ENCODE measurements around the gene PAFAH1B2. TPM values are rescaled to one million over a fixed set of nuclear protein-coding genes. Genes with fewer than 3 reads are reported as not detected.

Gene PAFAH1B2
- total RNA-seq, 1 donor = 151 TPM

GRCh38 chr11:117189941-117190544 lies 46.0 kb downstream of the PAFAH1B2 start:
- peaks cover 71% of the 10 kb centered on the region for H3K36me3 ChIP-seq (ENCODE audit: insufficient read depth, low read length)
- no peak for TF ChIP-seq CTCF (IDR thresholded peaks at IDR 0.05; ENCODE audit: extremely low read depth, low read depth, low read length)
- no peak overlapping the region for H3K4me2 ChIP-seq (ENCODE audit: insufficient read depth, low read length)
- no peaks in the 10 kb centered on the region for H3K9me3 ChIP-seq (ENCODE audit: low read depth, low read length)
- H4K20me1 ChIP-seq (ENCODE audit: insufficient read depth, low read length) = peaks cover 4% of the 10 kb centered on the region
- no peaks in the 10 kb centered on the region for H3K79me2 ChIP-seq (ENCODE audit: insufficient read depth, low read length)
- peak; percentile 44 for DNase-seq (ENCODE audit: insufficient read length, low spot score, missing footprints)
- no peaks in the 10 kb centered on the region for H3K27me3 ChIP-seq (ENCODE audit: insufficient read depth, low read length)
- H3K4me3 ChIP-seq (ENCODE audit: insufficient read depth, low read length) = no peak overlapping the region
- no peaks in the 10 kb centered on the region for H3K4me1 ChIP-seq (ENCODE audit: insufficient read depth, low read length)
- H3K27ac ChIP-seq (ENCODE audit: low read depth, low read length) = no peak overlapping the region
- no peak overlapping the region for H2AFZ ChIP-seq (ENCODE audit: low read length)

GRCh38 chr11:117191680-117192400 lies 47.8 kb downstream of the PAFAH1B2 start:
- H3K4me3 ChIP-seq (ENCODE audit: insufficient read depth, low read length) = no peak overlapping the region
- H3K4me1 ChIP-seq (ENCODE audit: insufficient read depth, low read length) = no peaks in the 10 kb centered on the region
- DNase-seq (ENCODE audit: insufficient read length, low spot score, missing footprints) = peak; percentile 53
- H3K27me3 ChIP-seq (ENCODE audit: insufficient read depth, low read length) = no peaks in the 10 kb centered on the region
- H2AFZ ChIP-seq (ENCODE audit: low read length) = no peak overlapping the region
- no peak overlapping the region for H3K27ac ChIP-seq (ENCODE audit: low read depth, low read length)
- H3K36me3 ChIP-seq (ENCODE audit: insufficient read depth, low read length) = peaks cover 74% of the 10 kb centered on the region
- TF ChIP-seq CTCF (IDR thresholded peaks at IDR 0.05; ENCODE audit: extremely low read depth, low read depth, low read length) = no peak
- no peak overlapping the region for H3K4me2 ChIP-seq (ENCODE audit: insufficient read depth, low read length)
- no peaks in the 10 kb centered on the region for H3K79me2 ChIP-seq (ENCODE audit: insufficient read depth, low read length)
- peaks cover 4% of the 10 kb centered on the region for H4K20me1 ChIP-seq (ENCODE audit: insufficient read depth, low read length)
- no peaks in the 10 kb centered on the region for H3K9me3 ChIP-seq (ENCODE audit: low read depth, low read length)

- Histone ChIP-seq H3K79me2 (ENCODE audit: insufficient read depth, low read length) (no peaks in the 10 kb centered on the region), H3K4me2 (ENCODE audit: insufficient read depth, low read length) (no peak overlapping the region), H4K20me1 (ENCODE audit: insufficient read depth, low read length) (peaks cover 4% of the 10 kb centered on the region), H3K27me3 (ENCODE audit: insufficient read depth, low read length) (no peaks in the 10 kb centered on the region), H3K27ac (ENCODE audit: low read depth, low read length) (no peak overlapping the region), H3K36me3 (ENCODE audit: insufficient read depth, low read length) (peaks cover 80% of the 10 kb centered on the region), H3K4me1 (ENCODE audit: insufficient read depth, low read length) (no peaks in the 10 kb centered on the region), H3K4me3 (ENCODE audit: insufficient read depth, low read length) (no peak overlapping the region), H2AFZ (ENCODE audit: low read length) (no peak overlapping the region), H3K9me3 (ENCODE audit: low read depth, low read length) (no peaks in the 10 kb centered on the region)
- TF ChIP-seq CTCF (IDR thresholded peaks at IDR 0.05; ENCODE audit: extremely low read depth, low read depth, low read length) = no peak
- peak; percentile 31 for DNase-seq (ENCODE audit: insufficient read length, low spot score, missing footprints)
These were observed 48.4 kb downstream of the PAFAH1B2 start for GRCh38 chr11:117192401-117192875.
